ENCODE data around the gene GMDS.

The GMDS gene

GRCh38 chr6:2099870-2100269, 145.5 kb downstream of the GMDS start:
- H3K9me3 ChIP-seq (ENCODE audit: control insufficient read depth, low read length) = no peaks in the 10 kb centered on the region
- no peaks in the 10 kb centered on the region for H3K4me1 ChIP-seq (ENCODE audit: control insufficient read depth, insufficient read depth, low read length, poor library complexity, severe bottlenecking)
- H3K4me3 ChIP-seq (ENCODE audit: insufficient read depth, low read depth, low read length, poor library complexity, severe bottlenecking) = no peak overlapping the region
- no peaks in the 10 kb centered on the region for H3K36me3 ChIP-seq (ENCODE audit: control insufficient read depth, insufficient read depth, low read length)
- H3K27ac ChIP-seq (ENCODE audit: insufficient read depth, low read length, poor library complexity, severe bottlenecking) = no peak overlapping the region
- DNase-seq = no peak
- no peaks in the 10 kb centered on the region for H3K27me3 ChIP-seq (replicated peaks; ENCODE audit: control insufficient read depth, insufficient read depth, low read length, poor library complexity, severe bottlenecking)

- no peaks in the 10 kb centered on the region for H3K27me3 ChIP-seq (replicated peaks; ENCODE audit: control insufficient read depth, insufficient read depth, low read length, poor library complexity, severe bottlenecking)
- H3K36me3 ChIP-seq (ENCODE audit: control insufficient read depth, insufficient read depth, low read length) = no peaks in the 10 kb centered on the region
- H3K4me1 ChIP-seq (ENCODE audit: control insufficient read depth, insufficient read depth, low read length, poor library complexity, severe bottlenecking) = no peaks in the 10 kb centered on the region
- DNase-seq = no peak
- no peaks in the 10 kb centered on the region for H3K9me3 ChIP-seq (ENCODE audit: control insufficient read depth, low read length)
- H3K27ac ChIP-seq (ENCODE audit: insufficient read depth, low read length, poor library complexity, severe bottlenecking) = no peak overlapping the region
- H3K4me3 ChIP-seq (ENCODE audit: insufficient read depth, low read depth, low read length, poor library complexity, severe bottlenecking) = no peak overlapping the region
These were observed 147.9 kb downstream of the GMDS start for GRCh38 chr6:2097464-2097863.

GRCh38 chr6:2094642-2095041, 150.8 kb downstream of the GMDS start:
- no peak overlapping the region for H3K27ac ChIP-seq (ENCODE audit: insufficient read depth, low read length, poor library complexity, severe bottlenecking)
- H3K4me1 ChIP-seq (ENCODE audit: control insufficient read depth, insufficient read depth, low read length, poor library complexity, severe bottlenecking) = no peaks in the 10 kb centered on the region
- no peaks in the 10 kb centered on the region for H3K36me3 ChIP-seq (ENCODE audit: control insufficient read depth, insufficient read depth, low read length)
- no peak overlapping the region for H3K4me3 ChIP-seq (ENCODE audit: insufficient read depth, low read depth, low read length, poor library complexity, severe bottlenecking)
- no peaks in the 10 kb centered on the region for H3K9me3 ChIP-seq (ENCODE audit: control insufficient read depth, low read length)
- H3K27me3 ChIP-seq (replicated peaks; ENCODE audit: control insufficient read depth, insufficient read depth, low read length, poor library complexity, severe bottlenecking) = no peaks in the 10 kb centered on the region
- no peak for DNase-seq

- Histone ChIP-seq H3K4me1 (ENCODE audit: control insufficient read depth, insufficient read depth, low read length, poor library complexity, severe bottlenecking) (no peaks in the 10 kb centered on the region), H3K9me3 (ENCODE audit: control insufficient read depth, low read length) (no peaks in the 10 kb centered on the region), H3K4me3 (ENCODE audit: insufficient read depth, low read depth, low read length, poor library complexity, severe bottlenecking) (no peak overlapping the region), H3K27me3 (replicated peaks; ENCODE audit: control insufficient read depth, insufficient read depth, low read length, poor library complexity, severe bottlenecking) (no peaks in the 10 kb centered on the region), H3K27ac (ENCODE audit: insufficient read depth, low read length, poor library complexity, severe bottlenecking) (no peak overlapping the region), H3K36me3 (ENCODE audit: control insufficient read depth, insufficient read depth, low read length) (no peaks in the 10 kb centered on the region)
- no peak for DNase-seq
These were observed 159.0 kb downstream of the GMDS start for GRCh38 chr6:2086326-2086965.

GRCh38 chr6:2085657-2086056, 159.7 kb downstream of the GMDS start:
- H3K36me3 ChIP-seq (ENCODE audit: control insufficient read depth, insufficient read depth, low read length) = no peaks in the 10 kb centered on the region
- no peaks in the 10 kb centered on the region for H3K27me3 ChIP-seq (replicated peaks; ENCODE audit: control insufficient read depth, insufficient read depth, low read length, poor library complexity, severe bottlenecking)
- no peak overlapping the region for H3K27ac ChIP-seq (ENCODE audit: insufficient read depth, low read length, poor library complexity, severe bottlenecking)
- no peaks in the 10 kb centered on the region for H3K4me1 ChIP-seq (ENCODE audit: control insufficient read depth, insufficient read depth, low read length, poor library complexity, severe bottlenecking)
- H3K4me3 ChIP-seq (ENCODE audit: insufficient read depth, low read depth, low read length, poor library complexity, severe bottlenecking) = no peak overlapping the region
- H3K9me3 ChIP-seq (ENCODE audit: control insufficient read depth, low read length) = no peaks in the 10 kb centered on the region
- no peak for DNase-seq

GRCh38 chr6:2081155-2082138, 164.0 kb downstream of the GMDS start:
- Histone ChIP-seq H3K36me3 (ENCODE audit: control insufficient read depth, insufficient read depth, low read length) (no peaks in the 10 kb centered on the region), H3K27me3 (replicated peaks; ENCODE audit: control insufficient read depth, insufficient read depth, low read length, poor library complexity, severe bottlenecking) (no peaks in the 10 kb centered on the region), H3K9me3 (ENCODE audit: control insufficient read depth, low read length) (no peaks in the 10 kb centered on the region), H3K4me1 (ENCODE audit: control insufficient read depth, insufficient read depth, low read length, poor library complexity, severe bottlenecking) (no peaks in the 10 kb centered on the region), H3K27ac (ENCODE audit: insufficient read depth, low read length, poor library complexity, severe bottlenecking) (no peak overlapping the region), H3K4me3 (ENCODE audit: insufficient read depth, low read depth, low read length, poor library complexity, severe bottlenecking) (no peak overlapping the region)
- no peak for DNase-seq

GRCh38 chr6:2078888-2079287, 166.5 kb downstream of the GMDS start:
- Histone ChIP-seq H3K36me3 (ENCODE audit: control insufficient read depth, insufficient read depth, low read length) (no peaks in the 10 kb centered on the region), H3K27ac (ENCODE audit: insufficient read depth, low read length, poor library complexity, severe bottlenecking) (no peak overlapping the region), H3K4me1 (ENCODE audit: control insufficient read depth, insufficient read depth, low read length, poor library complexity, severe bottlenecking) (no peaks in the 10 kb centered on the region), H3K4me3 (ENCODE audit: insufficient read depth, low read depth, low read length, poor library complexity, severe bottlenecking) (no peak overlapping the region), H3K27me3 (replicated peaks; ENCODE audit: control insufficient read depth, insufficient read depth, low read length, poor library complexity, severe bottlenecking) (no peaks in the 10 kb centered on the region), H3K9me3 (ENCODE audit: control insufficient read depth, low read length) (no peaks in the 10 kb centered on the region)
- DNase-seq = no peak

GRCh38 chr6:2077826-2078225, 167.6 kb downstream of the GMDS start:
- DNase-seq = no peak
- no peaks in the 10 kb centered on the region for H3K27me3 ChIP-seq (replicated peaks; ENCODE audit: control insufficient read depth, insufficient read depth, low read length, poor library complexity, severe bottlenecking)
- no peak overlapping the region for H3K27ac ChIP-seq (ENCODE audit: insufficient read depth, low read length, poor library complexity, severe bottlenecking)
- H3K36me3 ChIP-seq (ENCODE audit: control insufficient read depth, insufficient read depth, low read length) = no peaks in the 10 kb centered on the region
- no peak overlapping the region for H3K4me3 ChIP-seq (ENCODE audit: insufficient read depth, low read depth, low read length, poor library complexity, severe bottlenecking)
- no peaks in the 10 kb centered on the region for H3K9me3 ChIP-seq (ENCODE audit: control insufficient read depth, low read length)
- no peaks in the 10 kb centered on the region for H3K4me1 ChIP-seq (ENCODE audit: control insufficient read depth, insufficient read depth, low read length, poor library complexity, severe bottlenecking)

- Histone ChIP-seq H3K4me3 (ENCODE audit: insufficient read depth, low read depth, low read length, poor library complexity, severe bottlenecking) (no peak overlapping the region), H3K36me3 (ENCODE audit: control insufficient read depth, insufficient read depth, low read length) (no peaks in the 10 kb centered on the region), H3K9me3 (ENCODE audit: control insufficient read depth, low read length) (no peaks in the 10 kb centered on the region), H3K27me3 (replicated peaks; ENCODE audit: control insufficient read depth, insufficient read depth, low read length, poor library complexity, severe bottlenecking) (no peaks in the 10 kb centered on the region), H3K27ac (ENCODE audit: insufficient read depth, low read length, poor library complexity, severe bottlenecking) (no peak overlapping the region), H3K4me1 (ENCODE audit: control insufficient read depth, insufficient read depth, low read length, poor library complexity, severe bottlenecking) (no peaks in the 10 kb centered on the region)
- DNase-seq = no peak
These were observed 171.9 kb downstream of the GMDS start for GRCh38 chr6:2073476-2073875.

GRCh38 chr6:2072453-2072852, 173.0 kb downstream of the GMDS start:
- DNase-seq = no peak
- Histone ChIP-seq H3K36me3 (ENCODE audit: control insufficient read depth, insufficient read depth, low read length) (no peaks in the 10 kb centered on the region), H3K27ac (ENCODE audit: insufficient read depth, low read length, poor library complexity, severe bottlenecking) (no peak overlapping the region), H3K27me3 (replicated peaks; ENCODE audit: control insufficient read depth, insufficient read depth, low read length, poor library complexity, severe bottlenecking) (no peaks in the 10 kb centered on the region), H3K4me3 (ENCODE audit: insufficient read depth, low read depth, low read length, poor library complexity, severe bottlenecking) (no peak overlapping the region), H3K4me1 (ENCODE audit: control insufficient read depth, insufficient read depth, low read length, poor library complexity, severe bottlenecking) (no peaks in the 10 kb centered on the region), H3K9me3 (ENCODE audit: control insufficient read depth, low read length) (no peaks in the 10 kb centered on the region)
